Muscle layer of duodenum (tissue), 2 donors: Measurements from ENCODE around the gene GRM3.

Experiments used
- H3K27ac ChIP-seq: one replicate; pipeline ENCODE4 v1.7.0; 2013; ENCODE audit warnings: mild to moderate bottlenecking, low read length
- H3K27me3 ChIP-seq: one replicate; pipeline ENCODE4 v1.7.0; 2013; ENCODE audit warnings: low read depth, mild to moderate bottlenecking, control low read depth, low read length
- H3K36me3 ChIP-seq, 2 donors: one replicate each; pipeline ENCODE4 v1.7.0; 2013; ENCODE audit warnings: low read length in 2 of 2, control low read depth in 1 of 2, mild to moderate bottlenecking in 1 of 2; ENCODE audit not compliant: insufficient read depth in 2 of 2, control insufficient read depth in 1 of 2
- H3K4me1 ChIP-seq, 2 donors: one replicate each; pipeline ENCODE4 v1.7.0; 2013; ENCODE audit warnings: low read length in 2 of 2, mild to moderate bottlenecking in 2 of 2, control low read depth in 1 of 2, moderate library complexity in 1 of 2; ENCODE audit not compliant: insufficient read depth in 2 of 2, control insufficient read depth in 1 of 2
- H3K4me3 ChIP-seq, 2 donors: one replicate each; pipeline ENCODE4 v1.7.0; 2013; ENCODE audit warnings: low read length in 2 of 2, low read depth in 1 of 2, mild to moderate bottlenecking in 1 of 2
- H3K9me3 ChIP-seq, 2 donors: one replicate each; pipeline ENCODE4 v1.7.0; 2013; ENCODE audit warnings: low read length in 2 of 2, control low read depth in 1 of 2, mild to moderate bottlenecking in 1 of 2; ENCODE audit not compliant: control insufficient read depth in 1 of 2
- donor health status: healthy.

GRM3 gene

DNA sequence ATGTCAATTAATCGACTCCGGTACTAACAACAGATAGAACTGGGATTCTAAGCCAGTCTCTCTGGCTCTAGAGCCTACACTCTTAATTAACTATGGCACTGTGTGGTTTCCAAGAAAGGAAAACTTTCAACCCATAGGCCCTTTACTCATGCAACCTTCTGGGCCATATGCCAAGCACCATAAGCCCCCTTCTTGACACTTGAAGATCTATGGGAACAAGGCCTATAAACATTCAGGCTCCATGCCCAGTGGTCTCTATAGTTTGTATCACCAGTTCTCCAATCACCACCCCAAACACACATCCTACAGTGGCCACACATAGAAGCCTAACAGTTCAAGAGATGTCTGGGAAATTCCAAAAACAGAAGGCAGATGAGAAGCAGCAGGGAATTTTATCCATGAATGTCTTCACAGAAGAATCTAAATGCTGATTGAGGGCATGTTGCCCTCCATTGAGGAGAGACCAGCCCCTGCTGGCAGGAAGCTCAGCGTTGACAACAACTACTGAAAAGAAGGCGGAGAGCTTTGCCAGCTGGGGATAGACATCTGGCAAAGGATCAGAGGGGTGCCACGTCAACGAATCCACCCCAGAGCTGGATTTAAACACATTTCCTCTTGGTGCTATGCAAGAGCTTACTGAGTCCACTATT, 64.4 kb downstream of the GRM3 start:
- Histone ChIP-seq H3K4me1 (no peaks in the 10 kb centered on the region), H3K27ac (no peak overlapping the region), H3K36me3 (no peaks in the 10 kb centered on the region), H3K9me3 (no peaks in the 10 kb centered on the region), H3K27me3 (no peaks in the 10 kb centered on the region), H3K4me3 (no peak overlapping the region)

DNA sequence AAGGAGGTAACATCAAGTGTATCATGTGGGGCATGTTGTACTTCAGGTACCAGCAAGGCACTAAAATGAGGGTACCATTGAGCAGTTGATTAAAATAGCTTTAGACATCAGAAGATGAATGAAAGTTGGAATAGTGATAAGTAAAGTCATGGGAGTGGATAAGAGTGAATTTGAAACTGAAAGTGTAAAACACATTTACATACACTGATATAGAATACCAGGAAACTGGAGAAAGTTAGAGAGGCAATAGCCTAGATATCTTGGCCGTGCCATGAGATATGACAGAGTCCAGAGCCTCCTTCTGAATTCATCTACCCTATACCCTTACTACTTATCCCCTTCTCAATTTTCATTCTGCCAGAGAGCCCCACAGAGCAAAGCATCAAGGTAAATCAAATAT, 76.6 kb downstream of the GRM3 start:
- H3K9me3 ChIP-seq, result no peaks in the 10 kb centered on the region
- H3K4me1 ChIP-seq, result no peaks in the 10 kb centered on the region
- H3K27me3 ChIP-seq, result no peaks in the 10 kb centered on the region
- no peaks in the 10 kb centered on the region for H3K36me3 ChIP-seq
- no peak overlapping the region for H3K27ac ChIP-seq
- no peak overlapping the region for H3K4me3 ChIP-seq

DNA sequence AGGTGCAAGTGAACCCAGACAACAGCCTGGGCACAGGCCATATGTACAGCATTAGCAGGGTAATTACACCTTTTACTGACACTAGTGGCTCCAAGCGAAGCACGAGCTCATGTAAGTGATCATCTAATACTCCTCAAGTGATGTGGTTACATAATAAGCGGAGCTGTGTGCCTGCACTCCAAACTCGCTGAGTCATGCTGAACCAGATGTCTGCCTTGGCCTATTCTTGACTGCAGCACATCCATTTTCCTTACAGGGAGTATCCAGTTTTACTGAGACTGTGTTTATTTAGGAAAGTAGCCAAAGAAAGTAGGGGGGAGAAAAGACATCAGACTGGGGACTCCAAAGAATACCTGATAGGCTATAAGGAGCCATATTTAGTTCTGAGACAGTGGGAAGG, 90.1 kb downstream of the GRM3 start:
- Histone ChIP-seq H3K4me3 (no peak overlapping the region), H3K27ac (no peak overlapping the region), H3K27me3 (no peaks in the 10 kb centered on the region), H3K36me3 (no peaks in the 10 kb centered on the region), H3K4me1 (no peaks in the 10 kb centered on the region), H3K9me3 (no peaks in the 10 kb centered on the region)

DNA sequence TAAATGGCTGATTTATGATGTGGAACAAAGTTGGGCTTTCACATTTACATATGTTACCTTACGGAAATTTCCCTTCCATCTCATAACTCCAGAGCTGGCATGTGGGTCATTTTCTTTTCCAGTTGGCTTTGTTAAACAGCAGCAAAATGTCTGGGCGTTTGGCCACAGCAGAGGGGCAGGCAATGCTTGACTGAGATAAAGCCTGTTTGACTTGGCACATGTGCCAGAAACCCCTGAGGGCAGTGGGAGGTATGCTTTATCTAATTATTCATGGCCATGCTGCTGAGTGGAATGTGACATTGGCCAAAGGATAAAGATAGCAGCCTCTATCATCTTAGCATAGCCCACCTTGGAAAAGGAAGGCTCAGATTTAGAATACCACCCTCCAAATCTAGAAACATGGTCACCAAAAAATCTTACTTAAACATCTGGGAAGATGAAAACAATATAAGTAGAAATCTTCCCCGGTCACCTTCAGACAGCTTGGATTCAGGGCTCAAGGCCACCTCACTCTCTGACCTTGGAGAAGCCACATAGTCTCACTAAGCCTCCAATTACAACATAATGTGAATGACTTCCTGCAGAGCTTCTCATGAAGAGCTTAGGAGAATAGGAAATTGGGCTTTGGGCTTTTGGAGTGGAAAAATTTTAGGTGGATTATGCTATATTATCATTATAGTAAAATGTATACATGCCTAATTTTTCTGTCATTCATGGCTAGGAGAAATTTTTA, 101.5 kb downstream of the GRM3 start:
- Histone ChIP-seq H3K36me3 (no peaks in the 10 kb centered on the region), H3K27ac (no peak overlapping the region), H3K27me3 (no peaks in the 10 kb centered on the region), H3K9me3 (no peaks in the 10 kb centered on the region), H3K4me3 (no peak overlapping the region), H3K4me1 (no peaks in the 10 kb centered on the region)

DNA sequence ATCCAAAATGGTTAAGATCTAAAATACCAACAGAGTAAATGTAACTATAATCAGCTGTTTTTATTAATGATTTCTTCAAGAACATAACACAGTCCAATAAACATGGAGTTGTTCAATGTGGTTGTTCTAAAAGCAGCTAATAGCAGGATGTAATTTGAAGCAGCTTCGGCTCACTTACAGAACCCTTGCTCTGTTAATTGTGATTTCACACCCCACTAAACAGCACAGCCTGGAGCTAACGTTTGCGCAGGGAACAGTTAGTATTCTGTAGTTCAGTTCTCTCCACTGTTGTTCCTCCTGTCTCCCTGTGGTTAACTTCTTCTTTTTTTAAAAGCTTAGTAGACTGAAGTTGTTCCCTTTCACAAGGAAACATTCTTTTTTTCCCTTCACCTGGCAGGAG, 104.0 kb downstream of the GRM3 start:
- Histone ChIP-seq H3K36me3 (no peaks in the 10 kb centered on the region), H3K27me3 (no peaks in the 10 kb centered on the region), H3K27ac (no peak overlapping the region), H3K4me3 (no peak overlapping the region), H3K4me1 (no peaks in the 10 kb centered on the region), H3K9me3 (no peaks in the 10 kb centered on the region)

DNA sequence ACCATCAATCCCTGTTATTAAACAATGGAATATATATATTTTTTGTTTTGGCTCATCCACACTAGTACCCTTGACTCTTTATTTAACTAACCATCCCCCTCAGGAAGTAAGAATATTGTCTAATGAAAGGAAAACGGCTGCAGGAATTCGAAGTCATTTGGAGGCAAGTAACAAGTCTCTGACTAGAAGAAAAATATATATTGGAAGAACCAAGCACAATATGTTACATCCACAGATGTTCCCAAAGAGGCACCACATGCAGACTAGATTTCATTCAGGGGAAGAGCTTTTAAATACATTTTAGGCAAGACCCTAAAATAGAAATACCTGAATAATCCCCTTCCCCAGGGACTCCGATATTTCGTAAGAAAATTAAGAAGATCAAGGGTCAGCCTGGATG, 104.5 kb downstream of the GRM3 start:
- H3K36me3 ChIP-seq, result no peaks in the 10 kb centered on the region
- no peak overlapping the region for H3K27ac ChIP-seq
- no peaks in the 10 kb centered on the region for H3K9me3 ChIP-seq

DNA sequence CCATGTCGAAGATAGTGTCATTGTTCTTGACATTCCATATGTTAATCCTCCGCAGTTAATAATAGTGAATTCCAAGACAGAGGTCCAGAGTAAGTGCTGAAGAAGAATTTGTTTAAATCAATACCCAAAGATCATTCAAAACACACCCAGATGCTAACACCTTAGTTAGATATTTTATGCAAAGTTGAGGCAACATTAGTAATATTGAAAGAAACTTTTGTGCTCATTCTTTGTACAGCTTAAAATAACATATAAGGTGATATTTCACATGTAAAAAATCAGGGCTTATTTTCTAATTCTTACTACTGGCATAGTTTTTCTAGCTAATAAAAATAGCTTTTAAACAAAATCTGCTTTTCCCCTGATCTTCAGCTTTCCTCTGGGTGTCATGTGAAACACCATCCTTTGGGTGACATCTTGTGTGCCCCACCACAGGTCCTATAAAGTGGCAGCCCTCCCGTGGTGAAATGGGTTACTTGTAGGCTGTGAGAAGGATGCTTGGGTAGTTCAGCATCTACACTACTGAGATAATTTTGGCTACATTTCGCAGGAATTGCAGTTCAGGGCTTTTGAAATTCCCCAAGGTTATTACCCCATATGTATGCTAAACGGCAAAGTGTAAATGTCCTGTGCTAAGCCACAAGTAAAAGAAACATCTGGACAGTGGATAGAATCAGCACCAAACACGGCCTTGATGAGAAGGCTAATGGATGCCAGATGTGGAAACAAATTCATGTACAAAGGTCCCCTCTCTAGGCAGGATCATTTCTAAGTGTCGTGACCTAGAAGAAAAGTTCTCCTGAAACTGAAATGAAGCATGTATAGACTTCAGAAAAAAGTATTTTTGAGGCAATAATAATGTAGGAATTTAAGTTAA, 105.4 kb downstream of the GRM3 start:
- H3K9me3 ChIP-seq, result no peaks in the 10 kb centered on the region
- no peak overlapping the region for H3K27ac ChIP-seq
- H3K4me3 ChIP-seq, result no peak overlapping the region
- no peaks in the 10 kb centered on the region for H3K27me3 ChIP-seq
- H3K36me3 ChIP-seq, result no peaks in the 10 kb centered on the region
- H3K4me1 ChIP-seq, result no peaks in the 10 kb centered on the region

More for the DNA sequence above, 104.5 kb downstream of the GRM3 start:
- Histone ChIP-seq H3K4me3 (no peak overlapping the region), H3K27me3 (no peaks in the 10 kb centered on the region), H3K4me1 (no peaks in the 10 kb centered on the region)

DNA sequence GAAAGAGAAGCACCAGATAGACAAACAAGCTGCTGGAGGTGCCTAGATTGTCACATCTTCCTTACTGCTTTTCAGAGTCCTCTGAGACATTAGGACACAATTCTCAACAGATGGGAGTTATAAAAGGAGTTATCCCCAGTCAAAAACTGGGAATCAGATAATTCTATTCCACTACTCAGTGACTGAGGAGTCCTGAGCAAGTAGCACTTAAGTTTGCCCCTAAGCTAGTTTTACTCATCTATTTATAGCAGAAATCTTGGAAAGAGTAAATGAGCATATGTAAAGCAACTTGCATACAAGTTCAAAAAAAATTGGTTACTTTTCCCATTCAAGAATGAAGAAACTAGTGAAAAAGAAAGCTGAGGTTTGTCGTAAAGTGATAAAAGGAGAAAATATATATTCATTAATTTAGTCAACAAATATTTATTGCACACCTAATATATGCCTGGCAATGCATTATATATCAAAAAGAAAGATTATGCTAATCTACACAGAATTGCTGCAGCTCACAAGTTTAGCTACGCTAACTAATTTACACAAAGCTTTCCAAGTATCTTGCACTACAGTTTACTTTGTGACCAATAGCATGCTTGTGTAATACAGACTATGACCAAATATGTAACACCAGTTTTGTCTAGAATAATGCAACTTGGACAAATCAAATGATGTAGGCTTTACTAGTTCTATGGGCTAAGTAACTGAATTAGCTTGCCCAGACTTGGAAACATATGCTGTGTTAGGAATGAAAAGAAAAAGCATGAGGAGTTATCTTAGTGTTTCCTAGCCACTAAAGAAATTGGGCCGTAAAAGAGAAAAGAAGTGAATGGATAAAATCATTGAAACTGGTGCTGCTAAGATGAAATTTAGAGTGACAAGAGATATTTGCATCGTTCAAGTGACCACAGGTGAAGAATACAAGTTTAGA, 106.3 kb downstream of the GRM3 start:
- Histone ChIP-seq H3K27ac (no peak overlapping the region), H3K36me3 (no peaks in the 10 kb centered on the region), H3K4me3 (no peak overlapping the region), H3K4me1 (no peaks in the 10 kb centered on the region), H3K27me3 (no peaks in the 10 kb centered on the region), H3K9me3 (no peaks in the 10 kb centered on the region)

DNA sequence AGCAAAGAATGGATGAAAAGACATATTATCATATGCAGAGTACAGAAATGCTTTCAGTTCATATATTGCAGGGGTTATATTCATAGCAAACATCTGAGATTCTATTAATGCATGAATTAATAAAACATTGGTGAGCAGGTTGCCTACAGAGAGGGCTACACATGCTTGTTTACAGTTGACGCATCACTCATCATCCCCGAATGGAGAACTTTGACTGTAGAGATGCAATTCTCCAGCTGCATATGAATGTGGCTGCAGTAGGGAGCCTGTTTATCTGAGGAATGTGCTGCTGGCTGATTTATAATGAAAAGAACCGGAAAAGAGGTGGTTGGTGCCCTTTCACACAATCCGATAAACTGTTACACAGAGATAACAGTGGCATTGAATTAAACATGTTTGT, 116.5 kb downstream of the GRM3 start:
- H3K9me3 ChIP-seq, result no peaks in the 10 kb centered on the region
- H3K27me3 ChIP-seq, result no peaks in the 10 kb centered on the region
- no peaks in the 10 kb centered on the region for H3K36me3 ChIP-seq
- H3K4me1 ChIP-seq, result no peaks in the 10 kb centered on the region
- H3K4me3 ChIP-seq, result no peak overlapping the region
- no peak overlapping the region for H3K27ac ChIP-seq

DNA sequence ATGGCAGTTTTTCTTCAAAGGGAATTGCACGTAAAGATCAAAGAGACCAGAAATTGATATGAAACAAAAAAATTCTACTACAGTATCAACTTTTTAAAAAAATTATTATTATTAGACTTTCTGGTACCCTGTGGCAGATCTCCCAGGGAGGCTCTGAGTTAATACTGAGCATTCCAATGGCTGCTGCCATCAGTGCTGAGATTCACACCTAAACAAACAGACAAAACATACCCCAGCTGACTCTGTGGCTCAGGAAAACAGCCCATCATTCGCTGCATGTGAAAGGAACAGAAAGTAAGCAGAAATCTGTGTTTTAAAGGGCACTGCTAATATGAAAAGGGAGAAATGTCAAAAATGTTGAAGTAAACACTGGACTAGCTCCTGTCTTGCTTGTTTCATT, 118.4 kb downstream of the GRM3 start:
- no peaks in the 10 kb centered on the region for H3K27me3 ChIP-seq
- H3K4me1 ChIP-seq, result no peaks in the 10 kb centered on the region
- H3K36me3 ChIP-seq, result no peaks in the 10 kb centered on the region
- H3K4me3 ChIP-seq, result no peak overlapping the region
- H3K27ac ChIP-seq, result no peak overlapping the region
- no peaks in the 10 kb centered on the region for H3K9me3 ChIP-seq

DNA sequence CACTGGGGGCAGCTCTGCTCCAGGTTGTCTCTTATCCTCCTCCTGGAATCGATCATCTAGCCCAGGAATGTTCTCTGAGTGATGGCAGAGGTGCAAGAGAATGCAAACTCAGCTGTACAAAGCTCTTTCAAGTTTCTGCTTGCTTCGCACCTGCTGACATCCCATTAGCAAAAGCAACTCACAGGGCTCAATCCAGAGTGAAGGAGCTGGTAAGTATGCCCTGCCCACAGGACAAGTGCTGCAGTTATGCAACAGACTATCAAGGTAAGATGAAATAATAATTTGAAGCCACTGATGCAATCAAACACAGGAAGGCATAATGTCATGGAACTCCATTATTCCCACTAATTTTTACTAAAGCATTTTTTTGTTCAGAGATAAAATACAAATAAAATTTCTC, 122.2 kb downstream of the GRM3 start:
- Histone ChIP-seq H3K9me3 (no peaks in the 10 kb centered on the region), H3K27me3 (no peaks in the 10 kb centered on the region), H3K36me3 (no peaks in the 10 kb centered on the region), H3K27ac (no peak overlapping the region), H3K4me3 (no peak overlapping the region), H3K4me1 (no peaks in the 10 kb centered on the region)
